ENCODE data around the gene PLA2G4B. TPM values are rescaled to one million over a fixed set of nuclear protein-coding genes. Genes with fewer than 3 reads are reported as not detected.
"Not testable (repeated sequence)": the region's sequence is repeated elsewhere in the genome, so short reads cannot be mapped to it uniquely, and the experiment has no call there.

PLA2G4B gene
- total RNA-seq, 1 donor from 2014 or later = 10.5 TPM

DNA sequence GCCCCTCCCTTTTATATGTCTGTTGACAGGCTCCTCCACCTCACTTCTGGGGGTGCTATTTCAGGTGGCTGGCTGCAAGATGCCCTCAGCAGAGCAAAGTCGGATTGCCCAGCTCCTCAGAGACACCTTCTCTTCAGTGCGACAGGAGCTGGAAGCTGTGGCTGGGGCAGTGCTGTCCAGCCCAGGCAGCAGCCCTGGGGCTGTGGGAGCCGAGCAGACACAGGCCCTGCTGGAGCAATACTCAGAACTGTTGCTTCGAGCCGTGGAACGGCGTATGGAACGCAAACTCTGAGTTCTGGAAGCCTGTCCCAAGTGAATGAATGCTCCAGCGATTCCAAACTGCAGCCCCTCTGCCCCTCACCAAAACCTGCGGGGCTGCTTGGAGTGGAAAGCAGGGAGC is 13.5 kb upstream of the PLA2G4B start:
- DNase-seq (ENCODE audit: low spot score) = no peak
- intact Hi-C loops (cut with micrococcal nuclease) = loop anchor here (5.0 kb wide), 1 partner anchor 147 kb away; the partner anchor contains the start of gene EHD4
- Mint-ChIP-seq H3K27ac (no peak overlapping the region), H3K27me3 (ENCODE audit: low read depth) (no peaks in the 10 kb centered on the region), H3K36me3 (ENCODE audit: low read depth) (peaks cover 22% of the 10 kb centered on the region), H3K9me3 (no peaks in the 10 kb centered on the region), H3K4me3 (ENCODE audit: low read depth) (no peak overlapping the region), H3K4me1 (ENCODE audit: low read depth) (peaks cover 9% of the 10 kb centered on the region)

DNA sequence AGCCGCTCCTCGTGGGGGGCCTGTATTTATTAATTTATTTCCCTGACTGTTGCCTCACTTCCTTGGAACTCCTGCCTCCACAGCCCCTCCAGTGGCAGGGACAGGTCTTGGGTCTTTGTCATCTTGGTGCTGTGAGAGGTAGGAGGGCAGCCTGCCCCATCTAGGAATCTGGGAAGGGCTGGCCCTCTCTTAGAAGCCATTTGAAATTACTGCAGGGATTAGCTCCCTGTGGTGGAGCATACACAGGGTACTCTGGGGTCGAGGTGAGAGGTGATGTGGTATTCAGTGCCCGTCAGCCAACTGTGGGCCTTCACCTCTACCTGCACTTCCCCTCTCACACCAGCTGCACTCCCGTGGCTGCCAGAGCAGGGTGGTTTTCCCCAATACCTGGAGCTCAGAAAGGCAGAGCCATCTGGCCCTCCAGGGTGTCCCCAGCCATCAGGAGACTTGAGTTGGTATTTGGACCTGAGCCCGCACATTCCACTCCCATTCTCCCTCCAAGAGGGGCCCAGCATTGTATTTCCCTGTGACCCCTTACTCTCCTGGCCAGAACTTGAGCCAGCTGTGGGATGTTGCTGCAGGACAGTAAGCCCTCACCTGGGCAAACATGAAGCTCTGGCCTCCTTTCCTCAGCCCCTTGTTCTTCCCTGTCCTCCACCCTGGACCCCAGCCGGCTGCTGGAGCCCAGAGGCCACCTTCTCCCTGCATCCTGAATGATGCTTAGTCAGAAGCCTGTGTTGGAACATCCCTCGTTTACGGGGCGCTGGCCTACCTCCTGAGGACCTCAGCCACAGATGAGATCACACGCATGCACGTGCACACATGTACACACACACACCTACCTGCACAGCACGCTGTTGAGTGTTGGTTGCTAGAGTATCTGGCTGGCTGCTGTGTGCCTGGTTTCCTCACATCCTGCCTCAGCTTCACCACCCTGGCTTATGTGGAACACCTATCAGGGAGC is 12.8 kb upstream of the PLA2G4B start:
- Mint-ChIP-seq H3K9me3 (no peaks in the 10 kb centered on the region), H3K4me1 (ENCODE audit: low read depth) (peaks cover 12% of the 10 kb centered on the region), H3K36me3 (ENCODE audit: low read depth) (peaks cover 22% of the 10 kb centered on the region), H3K4me3 (ENCODE audit: low read depth) (peak overlapping the region; percentile 64), H3K27ac (no peak overlapping the region), H3K27me3 (ENCODE audit: low read depth) (no peaks in the 10 kb centered on the region)
- intact Hi-C loops (cut with micrococcal nuclease) = loop anchor here (5.0 kb wide), 1 partner anchor 146 kb away; the partner anchor contains the start of gene EHD4
- DNase-seq (ENCODE audit: low spot score) = no peak

DNA sequence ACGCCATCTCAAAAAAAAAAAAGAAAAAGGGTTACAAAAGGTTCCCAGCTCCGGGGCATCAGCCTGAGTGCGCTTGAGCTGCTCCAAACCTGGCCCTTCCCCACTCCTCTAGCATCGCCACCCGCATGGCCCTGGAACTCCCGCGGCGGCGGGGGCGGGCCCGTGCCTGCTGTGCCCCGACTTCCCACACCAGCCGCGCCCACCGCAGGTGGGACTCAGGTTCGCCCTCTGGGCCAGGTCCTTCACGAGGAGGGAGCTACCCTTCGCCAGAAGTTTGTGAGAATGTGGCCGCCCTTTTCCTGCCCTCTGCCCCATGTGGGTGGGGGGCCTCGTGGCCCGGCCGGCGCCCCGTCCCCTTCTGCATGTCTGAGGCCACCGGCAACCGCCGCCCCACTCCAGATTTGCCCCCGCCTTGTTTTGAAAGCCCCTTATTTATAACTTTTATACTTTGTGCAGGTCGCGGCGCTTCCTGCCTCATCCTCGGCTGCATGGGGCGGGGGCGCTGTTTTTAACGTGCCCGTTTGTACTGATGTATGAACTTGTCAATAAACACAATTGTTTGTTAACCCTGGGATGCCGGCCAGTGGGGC is 11.3 kb upstream of the PLA2G4B start:
- no peak for DNase-seq (ENCODE audit: low spot score)
- Mint-ChIP-seq H3K4me3 (ENCODE audit: low read depth) (peak overlapping the region; percentile 95), H3K36me3 (ENCODE audit: low read depth) (peaks cover 26% of the 10 kb centered on the region), H3K4me1 (ENCODE audit: low read depth) (peaks cover 25% of the 10 kb centered on the region), H3K9me3 (no peaks in the 10 kb centered on the region), H3K27ac (peak overlapping the region; percentile 77), H3K27me3 (ENCODE audit: low read depth) (no peaks in the 10 kb centered on the region)
- intact Hi-C loops (cut with micrococcal nuclease) = loop anchor here (5.0 kb wide), 1 partner anchor 145 kb away; the partner anchor contains the start of gene EHD4

DNA sequence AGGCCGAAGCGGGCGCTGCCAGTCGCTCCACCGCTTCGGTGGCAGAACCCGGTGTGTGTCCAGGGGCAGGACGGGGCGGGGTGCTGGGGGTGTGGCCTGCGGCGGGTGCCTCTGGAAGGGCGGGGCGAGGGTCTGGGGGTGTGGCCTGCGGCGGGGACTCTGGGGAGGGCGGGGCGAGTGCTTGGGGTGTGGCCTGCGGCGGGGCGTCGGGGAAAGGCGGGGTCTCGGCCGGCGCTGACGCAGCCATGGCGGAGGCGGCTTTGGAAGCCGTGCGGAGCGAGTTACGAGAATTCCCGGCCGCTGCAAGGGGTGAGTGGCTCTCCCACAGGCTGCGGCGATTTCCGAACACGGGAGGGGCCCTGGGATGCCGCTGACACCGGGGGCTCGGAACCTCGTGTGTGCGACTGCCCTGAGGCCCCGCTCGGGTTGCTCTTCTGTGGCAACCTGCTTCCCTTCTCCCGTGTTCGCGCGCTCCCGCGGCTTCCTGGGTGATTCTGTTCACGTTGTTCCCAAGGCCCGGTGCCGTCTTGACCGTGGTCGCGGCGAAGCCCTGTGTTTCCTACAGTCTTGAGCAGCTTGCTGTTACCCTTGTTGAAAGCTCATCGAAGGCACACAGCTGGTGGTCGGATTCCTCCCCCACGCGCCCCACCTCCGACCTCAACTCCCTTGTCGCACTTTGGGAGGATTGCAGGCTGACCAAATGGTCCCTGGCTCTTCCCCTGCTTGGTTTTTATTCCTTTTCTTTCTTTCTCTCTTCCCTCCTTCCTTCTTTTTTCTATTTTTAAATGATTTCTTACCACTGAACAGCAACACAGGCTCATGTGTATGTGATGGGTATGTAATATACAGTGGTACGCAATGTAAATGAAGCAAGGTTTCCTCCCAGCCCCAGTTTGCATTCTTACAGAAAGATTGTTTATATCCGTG is 10.5 kb upstream of the PLA2G4B start, which contains the start of gene JMJD7:
JMJD7 (plus strand) TSS at position 213 of the 927 bp plus-strand sequence; CDS start at position 246, 33 bp downstream.
- peak; percentile 90 for DNase-seq (ENCODE audit: low spot score)
- Mint-ChIP-seq H3K27ac (peak within 1 kb of the TSS; percentile 77), H3K27me3 (ENCODE audit: low read depth) (no peaks in the 10 kb centered on the region), H3K4me1 (ENCODE audit: low read depth) (peaks cover 33% of the 10 kb centered on the region), H3K4me3 (ENCODE audit: low read depth) (peak within 1 kb of the TSS; percentile 95), H3K36me3 (ENCODE audit: low read depth) (peaks cover 29% of the 10 kb centered on the region), H3K9me3 (no peaks in the 10 kb centered on the region)
- intact Hi-C loops (cut with micrococcal nuclease) = loop anchor here (5.0 kb wide), 1 partner anchor 144 kb away; the partner anchor contains the start of gene EHD4

DNA sequence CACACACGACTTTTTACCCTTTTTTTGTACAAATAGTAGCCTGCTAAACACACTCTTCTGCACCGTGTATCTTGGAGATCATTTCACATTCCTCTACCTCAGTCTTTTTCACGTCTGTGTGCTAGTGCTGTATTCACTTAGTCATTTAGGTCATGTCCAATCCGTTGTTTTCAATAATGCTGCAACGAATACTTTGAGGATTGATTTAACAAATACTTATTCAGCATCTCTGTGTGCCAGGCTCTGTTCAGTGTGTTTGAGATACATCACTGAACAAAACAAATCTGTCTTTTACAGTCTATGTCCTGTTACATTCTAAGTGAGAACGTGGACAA is 9.9 kb upstream of the PLA2G4B start:
- Mint-ChIP-seq H3K36me3 (ENCODE audit: low read depth) (peaks cover 28% of the 10 kb centered on the region), H3K9me3 (no peaks in the 10 kb centered on the region), H3K27ac (peak overlapping the region; percentile 72), H3K27me3 (ENCODE audit: low read depth) (no peaks in the 10 kb centered on the region), H3K4me3 (ENCODE audit: low read depth) (peak overlapping the region; percentile 95), H3K4me1 (ENCODE audit: low read depth) (peaks cover 36% of the 10 kb centered on the region)
- no peak for DNase-seq (ENCODE audit: low spot score)
- intact Hi-C loops (cut with micrococcal nuclease) = loop anchor here (5.0 kb wide), 1 partner anchor 144 kb away; the partner anchor contains the start of gene EHD4

DNA sequence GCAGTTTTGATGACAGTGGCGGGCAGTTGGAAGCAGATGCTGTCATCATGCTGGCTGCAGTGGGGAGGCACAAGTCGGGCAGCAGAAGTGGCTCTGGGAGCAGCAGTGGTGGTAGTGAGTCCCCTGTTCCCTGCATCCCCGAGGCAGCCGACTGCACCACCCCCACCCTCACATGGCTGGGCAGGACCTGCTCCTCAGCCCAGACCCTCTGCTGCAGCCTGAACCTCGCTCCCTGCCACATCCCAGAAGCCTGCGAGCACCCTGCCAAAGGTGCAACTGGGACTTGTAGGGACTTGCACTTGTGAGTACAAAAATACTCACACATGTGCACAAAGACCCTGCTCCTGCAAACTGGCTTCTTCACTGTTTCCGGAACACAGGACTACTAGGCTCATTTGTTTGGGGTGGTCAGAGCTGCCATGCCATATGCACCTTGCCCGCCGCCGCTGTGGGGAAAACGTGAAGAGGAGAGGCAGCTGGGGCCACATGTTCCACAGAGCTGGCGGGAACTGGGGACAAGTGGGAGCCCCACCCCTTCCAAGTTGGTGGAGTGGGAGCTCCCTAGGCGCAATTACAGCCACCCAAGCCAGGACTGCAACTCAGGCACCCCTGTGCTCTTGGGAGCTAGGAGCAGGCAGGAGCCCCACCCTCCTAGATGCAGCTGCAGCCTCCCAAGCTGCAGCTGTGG is 8.5 kb upstream of the PLA2G4B start:
- H3K4me1 Mint-ChIP-seq (ENCODE audit: low read depth) = peaks cover 40% of the 10 kb centered on the region
- no peak overlapping the region for H3K4me3 Mint-ChIP-seq (ENCODE audit: low read depth)
- no peaks in the 10 kb centered on the region for H3K27me3 Mint-ChIP-seq (ENCODE audit: low read depth)
- no peak overlapping the region for H3K27ac Mint-ChIP-seq
- H3K9me3 Mint-ChIP-seq = no peaks in the 10 kb centered on the region
- intact Hi-C loops (cut with micrococcal nuclease) = loop anchor here (5.0 kb wide), 1 partner anchor 142 kb away; the partner anchor contains the start of gene EHD4
- peaks cover 23% of the 10 kb centered on the region for H3K36me3 Mint-ChIP-seq (ENCODE audit: low read depth)
- DNase-seq (ENCODE audit: low spot score) = no peak

DNA sequence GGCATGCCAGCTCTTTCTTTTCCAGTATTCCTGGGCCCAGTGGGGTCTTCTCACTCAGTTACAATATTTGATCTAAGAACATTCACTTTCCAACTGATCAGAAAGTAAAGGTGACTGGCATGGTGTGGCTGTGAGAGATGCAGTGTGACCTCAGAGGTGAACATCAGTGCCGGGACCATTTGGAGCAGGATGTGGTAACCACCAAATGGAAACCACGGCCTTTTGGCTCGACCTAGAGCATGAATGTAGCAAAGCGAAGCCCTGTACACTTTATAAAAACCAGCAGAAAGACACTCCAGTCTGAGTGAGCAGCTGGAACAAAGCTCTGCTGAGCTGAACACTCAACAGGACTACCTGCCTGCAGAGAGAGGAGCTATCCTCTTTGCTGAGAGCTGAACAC is 7.4 kb upstream of the PLA2G4B start:
- not testable (repeated sequence) for H3K9me3 Mint-ChIP-seq; H3K27me3 Mint-ChIP-seq (ENCODE audit: low read depth)
- intact Hi-C loops (cut with micrococcal nuclease) = loop anchor here (1.0 kb wide), 1 partner anchor 57 kb away; the partner anchor contains the start of gene MAPKBP1
- Mint-ChIP-seq H3K4me3 (ENCODE audit: low read depth) (peak overlapping the region; percentile 5), H3K27ac (peak overlapping the region; percentile 68), H3K36me3 (ENCODE audit: low read depth) (peaks cover 23% of the 10 kb centered on the region), H3K4me1 (ENCODE audit: low read depth) (peaks cover 40% of the 10 kb centered on the region)
- peak; percentile 71 for DNase-seq (ENCODE audit: low spot score)

DNA sequence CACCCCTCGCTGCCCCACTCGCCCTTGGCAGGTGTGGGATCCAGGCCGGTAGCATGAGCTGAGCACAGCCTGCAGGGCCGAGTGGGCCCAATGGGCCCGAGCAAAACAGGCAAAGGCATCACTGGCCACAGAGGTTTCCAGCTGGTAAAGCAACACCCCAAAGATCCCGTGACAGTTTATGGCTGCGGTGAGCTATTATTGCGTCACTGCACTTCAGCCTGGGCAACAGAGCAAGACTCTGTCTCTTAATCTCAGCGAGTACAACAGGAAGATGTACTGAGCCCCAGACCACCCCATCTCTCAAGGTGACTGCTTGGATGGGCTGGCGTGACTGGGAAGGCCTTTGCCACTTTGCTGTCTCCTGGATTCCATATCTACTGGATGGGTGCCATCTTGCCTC is 6.4 kb upstream of the PLA2G4B start:
- peaks cover 40% of the 10 kb centered on the region for H3K4me1 Mint-ChIP-seq (ENCODE audit: low read depth)
- no peak overlapping the region for H3K27ac Mint-ChIP-seq

DNA sequence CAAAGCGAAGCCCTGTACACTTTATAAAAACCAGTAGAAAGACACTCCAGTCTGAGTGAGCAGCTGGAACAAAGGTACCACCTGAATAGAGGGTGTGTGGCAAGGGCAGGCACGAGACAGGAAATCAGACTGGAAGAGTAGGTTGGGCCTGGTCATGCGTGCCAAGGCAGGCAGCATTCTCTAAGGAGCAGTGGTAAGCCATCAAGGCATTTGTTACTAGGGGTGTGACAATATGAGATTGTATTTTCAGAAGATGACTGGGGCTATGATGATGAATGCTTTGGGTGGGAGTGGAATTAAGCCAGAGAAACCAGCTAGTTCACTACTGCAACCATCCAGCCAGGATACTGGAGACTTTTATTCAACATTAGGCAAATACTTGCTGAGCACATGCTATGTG is 5.8 kb upstream of the PLA2G4B start:
- H3K36me3 Mint-ChIP-seq (ENCODE audit: low read depth) = peaks cover 26% of the 10 kb centered on the region
- no peak overlapping the region for H3K4me3 Mint-ChIP-seq (ENCODE audit: low read depth)
- DNase-seq (ENCODE audit: low spot score) = no peak
- no peak overlapping the region for H3K27ac Mint-ChIP-seq
- intact Hi-C loops (cut with micrococcal nuclease) = no loop called here
- H3K4me1 Mint-ChIP-seq (ENCODE audit: low read depth) = peaks cover 37% of the 10 kb centered on the region
- no peaks in the 10 kb centered on the region for H3K27me3 Mint-ChIP-seq (ENCODE audit: low read depth)
- H3K9me3 Mint-ChIP-seq = no peaks in the 10 kb centered on the region

More for the DNA sequence above, 6.4 kb upstream of the PLA2G4B start:
- H3K9me3 Mint-ChIP-seq = no peaks in the 10 kb centered on the region
- DNase-seq (ENCODE audit: low spot score) = no peak
- no peaks in the 10 kb centered on the region for H3K27me3 Mint-ChIP-seq (ENCODE audit: low read depth)
- no peak overlapping the region for H3K4me3 Mint-ChIP-seq (ENCODE audit: low read depth)
- peaks cover 26% of the 10 kb centered on the region for H3K36me3 Mint-ChIP-seq (ENCODE audit: low read depth)
- intact Hi-C loops (cut with micrococcal nuclease) = no loop called here

DNA sequence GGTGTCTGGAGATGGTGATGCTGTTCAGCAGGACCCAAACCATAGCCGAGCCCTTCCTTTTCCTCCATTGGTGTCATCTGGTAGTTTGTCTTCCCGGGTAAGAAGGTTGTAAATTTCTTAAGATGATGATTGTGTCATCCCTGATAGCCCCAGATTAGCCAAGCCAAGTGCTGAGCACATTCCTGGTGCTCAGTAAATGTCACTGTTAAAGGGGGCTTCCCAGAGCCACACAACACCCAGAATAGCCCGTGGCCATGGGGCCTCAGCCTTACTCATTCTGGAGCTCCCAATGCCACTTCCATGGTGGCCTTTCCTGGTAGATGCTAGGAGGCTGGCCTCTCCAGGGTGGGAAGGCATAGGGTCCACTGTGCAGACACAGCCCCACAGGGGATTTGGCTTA is 4.6 kb upstream of the PLA2G4B start:
- Mint-ChIP-seq H3K27me3 (ENCODE audit: low read depth) (no peaks in the 10 kb centered on the region), H3K4me3 (ENCODE audit: low read depth) (no peak overlapping the region), H3K4me1 (ENCODE audit: low read depth) (peaks cover 31% of the 10 kb centered on the region), H3K9me3 (no peaks in the 10 kb centered on the region), H3K27ac (no peak overlapping the region), H3K36me3 (ENCODE audit: low read depth) (peaks cover 26% of the 10 kb centered on the region)
- DNase-seq (ENCODE audit: low spot score) = no peak
- intact Hi-C loops (cut with micrococcal nuclease) = no loop called here

DNA sequence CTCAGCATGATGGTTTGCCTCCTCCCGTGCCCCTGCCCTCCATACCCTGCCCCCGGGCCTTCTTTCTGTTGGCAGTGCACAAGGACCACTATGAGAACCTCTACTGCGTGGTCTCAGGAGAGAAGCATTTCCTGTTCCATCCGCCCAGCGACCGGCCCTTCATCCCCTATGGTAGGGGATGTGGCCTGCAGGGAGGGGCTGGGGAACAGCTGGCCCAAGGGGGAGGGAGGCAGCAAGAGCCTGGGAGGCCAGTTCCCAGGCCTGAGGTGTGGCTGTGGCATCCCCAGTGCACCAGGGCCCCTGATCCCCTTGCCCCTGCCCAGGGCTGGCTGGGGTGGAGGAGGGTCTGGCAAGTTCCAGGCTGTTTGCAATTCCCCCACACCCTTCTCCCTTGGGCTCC is 2.6 kb upstream of the PLA2G4B start:
- intact Hi-C loops (cut with micrococcal nuclease) = no loop called here
- Mint-ChIP-seq H3K4me1 (ENCODE audit: low read depth) (peaks cover 26% of the 10 kb centered on the region), H3K9me3 (no peaks in the 10 kb centered on the region), H3K4me3 (ENCODE audit: low read depth) (no peak overlapping the region), H3K27ac (no peak overlapping the region), H3K36me3 (ENCODE audit: low read depth) (peaks cover 23% of the 10 kb centered on the region), H3K27me3 (ENCODE audit: low read depth) (no peaks in the 10 kb centered on the region)
- no peak for DNase-seq (ENCODE audit: low spot score)

Measured in activated T-helper 2 cell treated with anti-CD3 and anti-CD28 coated beads, Interferon-gamma antibody, Interleukin-2, Interleukin-4, amounts not matched to agents 10 μg/mL and 5 μg/mL and 100 μg/mL, durations not matched to agents 14 hours and 24 hours and 36 hours (primary cell).